ENCODE data around the gene KIRREL3.

GRCh38 chr11:126464796-126465195, 535.8 kb downstream of the KIRREL3 start:
- no peak for TF ChIP-seq EZH2phosphoT487 (IDR thresholded peaks at IDR 0.05; ENCODE audit: borderline replicate concordance, low read depth)
- no peak for TF ChIP-seq CTCF (IDR thresholded peaks at IDR 0.05)
- TF ChIP-seq RAD21 (IDR thresholded peaks at IDR 0.05; ENCODE audit: low read length) = no peak
- TF ChIP-seq USF1 (IDR thresholded peaks at IDR 0.05; ENCODE audit: borderline replicate concordance, low read depth) = no peak

Data from SK-N-SH (cell line).